ENCODE measurements around the gene TMEM51.

DNA sequence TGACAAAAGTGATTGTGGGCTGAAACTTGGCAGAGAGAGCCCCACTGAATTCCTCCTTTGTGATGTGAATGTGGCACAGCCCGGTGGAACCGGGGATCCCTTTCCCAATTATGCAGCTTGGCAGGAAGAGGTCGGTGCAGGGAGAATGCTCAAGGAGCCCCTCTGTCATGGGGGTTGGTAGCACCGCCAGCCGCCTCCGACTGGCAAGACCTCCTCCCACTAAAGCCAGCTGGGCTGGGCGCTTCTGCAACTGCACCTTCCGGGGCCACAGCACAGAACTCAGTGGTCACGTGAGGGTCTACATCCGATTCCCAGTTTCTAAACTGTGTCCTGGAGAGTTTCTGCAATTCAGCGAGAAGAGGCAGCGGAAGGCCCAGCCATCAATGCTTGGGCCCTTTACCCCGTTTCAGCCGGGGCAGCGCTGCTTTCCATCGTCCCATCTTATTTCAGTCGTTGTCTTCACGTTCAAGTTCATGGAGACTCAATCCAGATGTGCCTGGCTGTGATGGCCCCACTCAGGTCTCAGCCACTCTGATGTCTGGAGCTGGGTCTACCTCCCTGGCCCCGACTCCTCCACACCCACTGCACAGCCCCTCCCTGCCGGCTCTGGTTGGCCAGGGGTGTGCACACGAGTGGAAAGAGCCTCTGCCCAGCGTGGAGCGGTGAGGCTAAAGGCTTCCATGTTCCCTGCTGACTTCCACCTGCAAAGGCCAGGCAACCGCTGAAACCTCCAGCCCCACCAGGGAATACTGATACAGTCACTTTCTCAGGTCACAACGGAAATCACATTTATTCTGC lies 53.7 kb downstream of the TMEM51 start:
- TF ChIP-seq, protein P1, sequence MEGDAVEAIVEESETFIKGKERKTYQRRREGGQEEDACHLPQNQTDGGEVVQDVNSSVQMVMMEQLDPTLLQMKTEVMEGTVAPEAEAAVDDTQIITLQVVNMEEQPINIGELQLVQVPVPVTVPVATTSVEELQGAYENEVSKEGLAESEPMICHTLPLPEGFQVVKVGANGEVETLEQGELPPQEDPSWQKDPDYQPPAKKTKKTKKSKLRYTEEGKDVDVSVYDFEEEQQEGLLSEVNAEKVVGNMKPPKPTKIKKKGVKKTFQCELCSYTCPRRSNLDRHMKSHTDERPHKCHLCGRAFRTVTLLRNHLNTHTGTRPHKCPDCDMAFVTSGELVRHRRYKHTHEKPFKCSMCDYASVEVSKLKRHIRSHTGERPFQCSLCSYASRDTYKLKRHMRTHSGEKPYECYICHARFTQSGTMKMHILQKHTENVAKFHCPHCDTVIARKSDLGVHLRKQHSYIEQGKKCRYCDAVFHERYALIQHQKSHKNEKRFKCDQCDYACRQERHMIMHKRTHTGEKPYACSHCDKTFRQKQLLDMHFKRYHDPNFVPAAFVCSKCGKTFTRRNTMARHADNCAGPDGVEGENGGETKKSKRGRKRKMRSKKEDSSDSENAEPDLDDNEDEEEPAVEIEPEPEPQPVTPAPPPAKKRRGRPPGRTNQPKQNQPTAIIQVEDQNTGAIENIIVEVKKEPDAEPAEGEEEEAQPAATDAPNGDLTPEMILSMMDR (IDR thresholded peaks at IDR 0.05; ENCODE audit: insufficient read depth, low read depth, low read length) = no peak
- no peak for TF ChIP-seq EZH2 (IDR thresholded peaks at IDR 0.05; ENCODE audit: insufficient read depth, low read length)

Measured in astrocyte (in vitro differentiated cells and primary cell).